MCF 10A (cell line): Measurements from ENCODE around the gene FMNL1. TPM values are rescaled to one million over a fixed set of nuclear protein-coding genes. Genes with fewer than 3 reads are reported as not detected.

Source experiments
- BruUV-seq: library from RNA; stranded (reverse); fragments of 400-500 nt; replicated peaks from 2 replicates; lab custom pipeline; 2021; lab: Mats Ljungman, UMichigan
- CTCF ChIA-PET: fragments of 300-600 bp; sonication (Branson Sonifier 250); formaldehyde crosslinking; extraction: SDS; loops from one replicate; lab custom pipeline; 2021; ENCODE audit warnings: antibody characterized with exemption, inconsistent platforms; lab: Yijun Ruan, JAX
- POLR2A ChIA-PET: fragments of 300-600, 350-650 bp; sonication (Branson Sonifier 250); formaldehyde crosslinking; extraction: SDS; loops from one replicate; lab custom pipeline; 2020; ENCODE audit warnings: antibody characterized with exemption, inconsistent platforms; lab: Yijun Ruan, JAX
- DNase-seq: peaks from one replicate; pipeline ENCODE4 v3.0.0-alpha.2; 2018; ENCODE audit not compliant: unreplicated experiment
- H3K27ac Mint-ChIP-seq: one replicate; pipeline ENCODE4 v1.8.0; 2022; ENCODE audit warnings: mild to moderate bottlenecking, low read depth, mixed read lengths; ENCODE audit not compliant: unreplicated experiment
- H3K27me3 Mint-ChIP-seq: one replicate; pipeline ENCODE4 v1.8.0; 2022; ENCODE audit warnings: mixed read lengths; ENCODE audit not compliant: insufficient read depth, unreplicated experiment
- H3K36me3 Mint-ChIP-seq: one replicate; pipeline ENCODE4 v1.8.0; 2022; ENCODE audit warnings: mild to moderate bottlenecking, moderate library complexity, mixed read lengths; ENCODE audit not compliant: insufficient read depth, unreplicated experiment
- H3K4me1 Mint-ChIP-seq: one replicate; pipeline ENCODE4 v1.8.0; 2022; ENCODE audit warnings: mixed read lengths; ENCODE audit not compliant: insufficient read depth, unreplicated experiment
- H3K4me3 Mint-ChIP-seq: one replicate; pipeline ENCODE4 v1.8.0; 2022; ENCODE audit warnings: mild to moderate bottlenecking, moderate library complexity, mixed read lengths; ENCODE audit not compliant: unreplicated experiment
- H3K9me3 Mint-ChIP-seq: one replicate; pipeline ENCODE4 v1.8.0; 2022; ENCODE audit warnings: mixed read lengths; ENCODE audit not compliant: unreplicated experiment
- intact Hi-C: fragments of 100-400 bp; cut with micrococcal nuclease; formaldehyde crosslinking; loops from 2 replicates; pipeline ENCODE4 v1.14.1; 2022
- total RNA-seq: library from RNA; stranded (reverse); gene quantifications from 2 replicates; pipeline ENCODE4 v1.2.3, GENCODE V29; 2022
- TF ChIP-seq, protein P1 (sequence below): fragments of 200-600 bp; IDR thresholded peaks from one replicate; pipeline ENCODE4 v1.8.0; 2022; ENCODE audit warnings: antibody characterized with exemption, mild to moderate bottlenecking; ENCODE audit not compliant: unreplicated experiment

FMNL1 gene
- total RNA-seq, 1 experiment from 2014 or later, result 28.1 TPM

- TF ChIP-seq, protein P1, sequence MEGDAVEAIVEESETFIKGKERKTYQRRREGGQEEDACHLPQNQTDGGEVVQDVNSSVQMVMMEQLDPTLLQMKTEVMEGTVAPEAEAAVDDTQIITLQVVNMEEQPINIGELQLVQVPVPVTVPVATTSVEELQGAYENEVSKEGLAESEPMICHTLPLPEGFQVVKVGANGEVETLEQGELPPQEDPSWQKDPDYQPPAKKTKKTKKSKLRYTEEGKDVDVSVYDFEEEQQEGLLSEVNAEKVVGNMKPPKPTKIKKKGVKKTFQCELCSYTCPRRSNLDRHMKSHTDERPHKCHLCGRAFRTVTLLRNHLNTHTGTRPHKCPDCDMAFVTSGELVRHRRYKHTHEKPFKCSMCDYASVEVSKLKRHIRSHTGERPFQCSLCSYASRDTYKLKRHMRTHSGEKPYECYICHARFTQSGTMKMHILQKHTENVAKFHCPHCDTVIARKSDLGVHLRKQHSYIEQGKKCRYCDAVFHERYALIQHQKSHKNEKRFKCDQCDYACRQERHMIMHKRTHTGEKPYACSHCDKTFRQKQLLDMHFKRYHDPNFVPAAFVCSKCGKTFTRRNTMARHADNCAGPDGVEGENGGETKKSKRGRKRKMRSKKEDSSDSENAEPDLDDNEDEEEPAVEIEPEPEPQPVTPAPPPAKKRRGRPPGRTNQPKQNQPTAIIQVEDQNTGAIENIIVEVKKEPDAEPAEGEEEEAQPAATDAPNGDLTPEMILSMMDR, result no peak
- ChIA-PET CTCF (interaction anchor here (0.9 to 2.3 kb wide), 4 partner anchors 11 to 126 kb away, joined by 3 to 7 read pairs (median 4); no protein-coding TSS in a partner anchor), POLR2A (interaction anchor here (0.6 to 2.8 kb wide), 6 partner anchors 9 to 255 kb away, joined by 3 to 12 read pairs (median 4); partner anchors contain the start of gene MAP3K14)
- Mint-ChIP-seq H3K4me3 (no peak overlapping the region), H3K27ac (no peak overlapping the region), H3K9me3 (no peaks in the 10 kb centered on the region), H3K36me3 (peaks cover 15% of the 10 kb centered on the region), H3K4me1 (no peaks in the 10 kb centered on the region), H3K27me3 (no peaks in the 10 kb centered on the region)
- BruUV-seq, result no TSS peak
- intact Hi-C loops, result no loop called here
- DNase-seq, result no peak
These were observed 37.3 kb downstream of the FMNL1 start for GRCh38 chr17:45258981-45259380.

DNA sequence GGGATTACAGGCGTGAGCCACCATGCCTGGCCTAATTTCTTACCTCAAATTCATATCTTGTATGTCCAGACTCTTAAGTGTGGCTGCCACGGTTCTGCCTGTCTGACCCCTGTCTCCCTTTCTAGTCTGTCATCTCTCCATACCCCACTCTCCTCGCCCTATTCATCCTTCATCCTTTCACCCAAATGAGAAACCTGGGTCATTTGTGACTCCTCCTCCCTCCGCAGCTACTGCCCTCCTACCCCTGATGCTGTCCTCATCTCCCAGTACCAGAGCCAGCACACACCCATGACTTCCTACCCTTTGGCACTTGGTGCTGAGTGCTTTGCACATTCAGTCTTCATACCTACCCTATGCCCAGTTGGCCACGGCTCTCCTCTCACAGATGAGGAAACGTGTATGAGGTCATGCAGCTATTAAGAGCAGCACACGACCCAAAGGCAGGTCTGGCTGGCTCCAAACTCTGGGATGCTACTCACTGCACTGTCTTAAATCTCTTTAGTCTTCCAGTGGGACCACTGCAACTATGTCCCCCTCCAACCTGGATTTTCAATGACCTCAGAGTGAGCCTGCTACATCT lies 38.6 kb downstream of the FMNL1 start:
- no peak for DNase-seq
- ChIA-PET POLR2A (interaction anchor here (0.8 to 1.5 kb wide), 2 partner anchors 57 to 125 kb away, joined by 4 read pairs; partner anchors contain the start of gene MAP3K14), CTCF (interaction anchor here (0.6 to 1.0 kb wide), 3 partner anchors 17 to 128 kb away, joined by 3 read pairs; no protein-coding TSS in a partner anchor)
- Mint-ChIP-seq H3K36me3 (peaks cover 27% of the 10 kb centered on the region), H3K9me3 (no peaks in the 10 kb centered on the region), H3K4me1 (no peaks in the 10 kb centered on the region), H3K4me3 (no peak overlapping the region), H3K27me3 (no peaks in the 10 kb centered on the region), H3K27ac (no peak overlapping the region)
- intact Hi-C loops, result no loop called here
- no TSS peak for BruUV-seq
- TF ChIP-seq, protein P1, result no peak

GRCh38 chr17:45261577-45262515 lies 40.2 kb downstream of the FMNL1 start, which contains the start of gene SPATA32:
Gene SPATA32, minus strand, starts transcription at chr17:45262094. Its CDS starts 78 bp downstream, at chr17:45262016.
- POLR2A ChIA-PET, result no interaction called here
- Mint-ChIP-seq H3K4me3 (no peak within 1 kb of the TSS), H3K36me3 (peaks cover 33% of the 10 kb centered on the region), H3K27ac (no peak within 1 kb of the TSS), H3K4me1 (no peaks in the 10 kb centered on the region), H3K27me3 (no peaks in the 10 kb centered on the region), H3K9me3 (no peaks in the 10 kb centered on the region)
- CTCF ChIA-PET, result interaction anchor here (0.7 kb wide), 1 partner anchor 13 kb away, joined by 3 read pairs; no protein-coding TSS in a partner anchor
- DNase-seq, result no peak
- intact Hi-C loops, result no loop called here
- TF ChIP-seq, protein P1, result no peak
- BruUV-seq, result no TSS peak
